Measurements from ENCODE around the gene SLC38A1. TPM values are rescaled to one million over a fixed set of nuclear protein-coding genes. Genes with fewer than 3 reads are reported as not detected.

Gene SLC38A1
- total RNA-seq, 2 donors from 2014 or later = 79.6 to 116 TPM

- TF ChIP-seq, protein P1, sequence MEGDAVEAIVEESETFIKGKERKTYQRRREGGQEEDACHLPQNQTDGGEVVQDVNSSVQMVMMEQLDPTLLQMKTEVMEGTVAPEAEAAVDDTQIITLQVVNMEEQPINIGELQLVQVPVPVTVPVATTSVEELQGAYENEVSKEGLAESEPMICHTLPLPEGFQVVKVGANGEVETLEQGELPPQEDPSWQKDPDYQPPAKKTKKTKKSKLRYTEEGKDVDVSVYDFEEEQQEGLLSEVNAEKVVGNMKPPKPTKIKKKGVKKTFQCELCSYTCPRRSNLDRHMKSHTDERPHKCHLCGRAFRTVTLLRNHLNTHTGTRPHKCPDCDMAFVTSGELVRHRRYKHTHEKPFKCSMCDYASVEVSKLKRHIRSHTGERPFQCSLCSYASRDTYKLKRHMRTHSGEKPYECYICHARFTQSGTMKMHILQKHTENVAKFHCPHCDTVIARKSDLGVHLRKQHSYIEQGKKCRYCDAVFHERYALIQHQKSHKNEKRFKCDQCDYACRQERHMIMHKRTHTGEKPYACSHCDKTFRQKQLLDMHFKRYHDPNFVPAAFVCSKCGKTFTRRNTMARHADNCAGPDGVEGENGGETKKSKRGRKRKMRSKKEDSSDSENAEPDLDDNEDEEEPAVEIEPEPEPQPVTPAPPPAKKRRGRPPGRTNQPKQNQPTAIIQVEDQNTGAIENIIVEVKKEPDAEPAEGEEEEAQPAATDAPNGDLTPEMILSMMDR (IDR thresholded peaks at IDR 0.05) = no peak
- peaks cover 27% of the 10 kb centered on the region for H3K36me3 ChIP-seq
- H3K27me3 ChIP-seq = no peaks in the 10 kb centered on the region
- no peak overlapping the region for H3K4me3 ChIP-seq
- H3K4me1 ChIP-seq = peaks cover 0 to 49% of the 10 kb centered on the region in 2 donors
- DNase-seq (ENCODE audit: low spot score) = no peak
- peak overlapping the region in 1 of 2 donors; percentile 76 for H3K27ac ChIP-seq
- no peaks in the 10 kb centered on the region for H3K9me3 ChIP-seq
Measured at GRCh38 chr12:46208370-46208769, 60.5 kb downstream of the SLC38A1 start.

- no peak for DNase-seq (ENCODE audit: low spot score)
- H3K4me3 ChIP-seq = no peak overlapping the region
- H3K27me3 ChIP-seq = no peaks in the 10 kb centered on the region
- H3K27ac ChIP-seq = peak overlapping the region in 1 of 2 donors; percentile 76
- H3K9me3 ChIP-seq = no peaks in the 10 kb centered on the region
- H3K4me1 ChIP-seq = peaks cover 0 to 49% of the 10 kb centered on the region in 2 donors
- TF ChIP-seq, protein P1 (IDR thresholded peaks at IDR 0.05) = no peak
- peaks cover 29% of the 10 kb centered on the region for H3K36me3 ChIP-seq
Measured at GRCh38 chr12:46207644-46208043, 61.2 kb downstream of the SLC38A1 start.

DNA sequence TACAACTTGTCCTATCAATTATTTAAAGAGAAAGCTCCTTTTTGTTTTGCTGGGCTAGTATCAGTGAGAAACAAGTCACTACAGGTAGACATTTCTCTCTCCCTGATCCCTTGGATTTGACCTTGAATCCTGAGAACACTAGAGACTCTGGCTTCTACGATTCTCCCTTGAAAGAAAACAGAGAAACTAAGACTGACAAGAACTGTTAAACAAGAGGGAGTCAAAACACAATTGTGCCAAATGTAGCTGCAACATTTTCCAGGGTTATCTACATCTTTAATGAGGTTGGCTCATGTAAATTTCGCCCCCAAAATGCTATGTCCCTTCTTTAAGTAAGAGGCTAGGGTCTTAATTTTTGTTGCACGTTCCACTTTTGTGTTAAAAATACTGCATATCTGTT, 62.4 kb downstream of the SLC38A1 start:
- Histone ChIP-seq H3K27me3 (no peaks in the 10 kb centered on the region), H3K4me1 (peaks cover 0 to 49% of the 10 kb centered on the region in 2 donors), H3K4me3 (no peak overlapping the region), H3K27ac (no peak overlapping the region), H3K9me3 (no peaks in the 10 kb centered on the region), H3K36me3 (peaks cover 29% of the 10 kb centered on the region)
- DNase-seq (ENCODE audit: low spot score) = no peak
- TF ChIP-seq, protein P1 (IDR thresholded peaks at IDR 0.05) = no peak

DNA sequence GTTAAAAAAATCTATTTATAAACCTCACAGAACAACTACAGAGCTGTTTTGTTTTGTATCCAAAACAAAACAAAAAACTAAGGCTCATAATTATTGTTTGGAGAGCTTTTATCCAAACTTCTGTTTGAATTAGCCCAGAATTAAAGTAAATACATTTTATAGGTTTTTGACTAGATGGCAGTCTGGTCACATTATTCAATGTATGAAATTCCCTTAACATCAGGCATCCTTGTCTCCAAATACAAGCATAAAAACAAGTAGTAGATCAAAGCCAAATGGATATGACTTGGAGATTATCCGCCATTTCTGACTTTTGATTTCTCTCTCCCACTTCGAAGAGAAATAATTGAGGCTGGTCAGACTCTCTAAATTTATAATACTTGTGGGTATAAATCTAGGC, 63.5 kb downstream of the SLC38A1 start:
- H3K4me3 ChIP-seq = no peak overlapping the region
- TF ChIP-seq, protein P1 (IDR thresholded peaks at IDR 0.05) = no peak
- no peaks in the 10 kb centered on the region for H3K27me3 ChIP-seq
- H3K36me3 ChIP-seq = peaks cover 29% of the 10 kb centered on the region
- DNase-seq (ENCODE audit: low spot score) = no peak
- no peak overlapping the region for H3K27ac ChIP-seq
- H3K4me1 ChIP-seq = peaks cover 0 to 44% of the 10 kb centered on the region in 2 donors
- H3K9me3 ChIP-seq = no peaks in the 10 kb centered on the region

GRCh38 chr12:46201284-46201789, 67.5 kb downstream of the SLC38A1 start:
- Histone ChIP-seq H3K27ac (no peak overlapping the region), H3K4me1 (peaks cover 0 to 10% of the 10 kb centered on the region in 2 donors), H3K27me3 (no peaks in the 10 kb centered on the region), H3K36me3 (peaks cover 55% of the 10 kb centered on the region), H3K4me3 (no peak overlapping the region), H3K9me3 (no peaks in the 10 kb centered on the region)
- TF ChIP-seq, protein P1 (IDR thresholded peaks at IDR 0.05) = no peak
- no peak for DNase-seq (ENCODE audit: low spot score)

DNA sequence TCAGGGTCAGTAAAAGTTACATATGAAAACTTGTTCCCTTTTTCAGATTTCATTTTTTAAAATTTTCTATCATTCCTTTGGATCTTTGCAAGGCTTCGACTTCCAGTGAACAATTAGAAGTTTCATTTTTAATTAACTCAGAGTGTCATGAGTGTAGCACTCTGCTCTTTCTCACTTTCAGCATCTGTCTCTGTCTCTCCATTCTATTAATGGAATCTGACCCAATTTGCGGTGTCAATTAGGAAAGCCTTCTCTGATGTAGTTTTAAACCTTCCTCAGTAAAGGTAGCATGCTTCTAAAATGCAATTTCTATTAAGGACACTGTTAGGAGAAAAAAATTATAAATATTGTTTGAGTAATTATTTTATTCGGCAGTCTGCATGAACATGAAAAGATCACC, 68.3 kb downstream of the SLC38A1 start:
- H3K27me3 ChIP-seq = no peaks in the 10 kb centered on the region
- H3K4me3 ChIP-seq = no peak overlapping the region
- TF ChIP-seq, protein P1 (IDR thresholded peaks at IDR 0.05) = no peak
- DNase-seq (ENCODE audit: low spot score) = no peak
- no peaks in the 10 kb centered on the region for H3K9me3 ChIP-seq
- peaks cover 58% of the 10 kb centered on the region for H3K36me3 ChIP-seq
- H3K27ac ChIP-seq = no peak overlapping the region
- peaks cover 0 to 2% of the 10 kb centered on the region in 2 donors for H3K4me1 ChIP-seq
